GM12891 (cell line): ENCODE measurements around the gene BRD4.

ENCODE experiments used
- PAX5 ChIP-seq: IDR thresholded peaks from 2 replicates; pipeline ENCODE4 v1.6.1; 2011; ENCODE audit warnings: low read length, moderate library complexity, mild to moderate bottlenecking; ENCODE audit not compliant: insufficient read depth, severe bottlenecking
- POLR2A ChIP-seq: IDR thresholded peaks from 2 replicates; pipeline ENCODE4 v1.6.1; 2011; ENCODE audit warnings: low read depth, low read length, control low read depth
- POLR2AphosphoS5 ChIP-seq: IDR thresholded peaks from 2 replicates; pipeline ENCODE4 v1.6.1; 2011; ENCODE audit warnings: low read depth, low read length, control low read depth
- SPI1 ChIP-seq: IDR thresholded peaks from 2 replicates; pipeline ENCODE4 v1.6.1; 2011; ENCODE audit warnings: low read depth, low read length, control low read depth
- TAF1 ChIP-seq: IDR thresholded peaks from 2 replicates; pipeline ENCODE4 v1.6.1; 2011; ENCODE audit warnings: low read depth, low read length, control low read depth

DNA sequence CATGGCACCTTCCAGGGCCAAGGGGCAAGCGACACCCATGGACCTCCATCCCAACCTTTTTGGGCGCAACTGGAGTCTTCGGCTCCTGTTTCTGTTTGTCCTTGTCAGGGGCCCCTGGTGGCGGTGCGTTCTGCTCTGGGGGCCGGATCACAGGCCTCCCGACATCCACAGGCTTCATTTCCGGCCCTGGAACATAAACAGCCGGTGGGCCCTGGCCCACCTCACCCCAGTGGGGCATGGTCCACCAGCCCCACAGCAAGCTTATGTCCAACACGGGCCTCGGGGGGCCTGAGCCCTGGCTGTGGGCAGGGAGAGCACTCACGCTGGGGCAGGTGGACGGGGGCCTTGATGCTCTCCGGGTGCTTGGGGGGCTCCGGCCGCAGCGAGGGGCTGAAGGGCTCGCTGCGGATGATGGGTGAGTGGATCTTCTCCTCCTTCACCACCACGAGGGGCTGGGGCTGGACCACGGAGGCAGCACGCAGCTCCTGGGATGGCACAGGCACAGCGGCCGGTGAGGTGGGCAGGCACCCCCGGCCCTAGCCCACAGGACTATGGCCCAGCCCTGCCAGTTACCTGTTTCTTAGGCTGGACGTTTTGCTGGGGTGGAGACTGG, 92.9 kb downstream of the BRD4 start:
- no peak for TF ChIP-seq POLR2A
- no peak for TF ChIP-seq SPI1
- TF ChIP-seq POLR2AphosphoS5, result no peak
- no peak for TF ChIP-seq PAX5
- TF ChIP-seq TAF1, result no peak
